GM18858 (cell line): Measurements from ENCODE around the gene CHCHD4.

ENCODE experiments used
- ATAC-seq: cut with Tn5 transposase; IDR thresholded peaks from one replicate; pipeline ENCODE4 v1.9.1; 2021; ENCODE audit not compliant: unreplicated experiment

Gene CHCHD4

DNA sequence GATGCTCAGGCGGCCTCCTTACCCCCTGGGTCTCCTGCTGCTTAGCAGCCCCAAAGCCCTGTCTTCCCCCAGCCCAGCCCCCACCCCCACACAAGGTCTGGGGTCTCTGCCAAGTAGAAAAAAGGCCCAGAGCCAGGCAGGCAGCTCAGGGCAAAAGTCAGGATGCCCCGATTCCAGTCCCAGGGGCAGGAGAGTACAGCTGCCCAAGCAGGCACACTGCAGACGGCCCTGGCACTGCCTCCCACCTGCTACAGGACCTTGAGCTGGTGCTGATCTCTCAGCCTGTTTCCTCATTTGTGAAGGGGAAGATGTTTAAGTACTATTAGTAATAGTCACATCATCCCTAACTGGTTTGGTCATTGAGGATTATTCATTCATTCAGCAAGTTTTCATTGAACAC lies 12.8 kb upstream of the CHCHD4 start:
- ATAC-seq: no peak

DNA sequence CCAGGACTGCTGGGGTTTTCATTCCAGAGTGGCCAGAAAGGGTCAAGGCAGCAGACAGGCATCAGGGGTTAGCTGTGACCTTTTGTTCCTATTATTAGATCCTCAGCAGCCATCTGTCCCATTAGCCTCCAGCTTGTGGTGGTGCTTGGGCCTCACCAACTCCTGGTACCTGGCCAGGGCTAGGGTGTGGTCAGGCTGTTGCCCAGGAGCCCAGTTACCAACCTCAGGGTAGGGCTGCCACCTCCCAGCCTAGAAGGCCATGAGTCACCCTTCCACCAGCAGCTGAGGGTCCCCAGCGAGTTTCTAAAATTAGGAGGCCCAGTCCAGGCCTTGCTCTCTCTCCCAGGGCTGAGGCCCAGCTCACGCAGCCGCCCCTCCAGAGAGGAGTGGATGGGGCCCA lies 12.3 kb upstream of the CHCHD4 start:
- ATAC-seq: no peak

- no peak for ATAC-seq
Measured at GRCh38 chr3:14135581-14135980, 10.9 kb upstream of the CHCHD4 start.

DNA sequence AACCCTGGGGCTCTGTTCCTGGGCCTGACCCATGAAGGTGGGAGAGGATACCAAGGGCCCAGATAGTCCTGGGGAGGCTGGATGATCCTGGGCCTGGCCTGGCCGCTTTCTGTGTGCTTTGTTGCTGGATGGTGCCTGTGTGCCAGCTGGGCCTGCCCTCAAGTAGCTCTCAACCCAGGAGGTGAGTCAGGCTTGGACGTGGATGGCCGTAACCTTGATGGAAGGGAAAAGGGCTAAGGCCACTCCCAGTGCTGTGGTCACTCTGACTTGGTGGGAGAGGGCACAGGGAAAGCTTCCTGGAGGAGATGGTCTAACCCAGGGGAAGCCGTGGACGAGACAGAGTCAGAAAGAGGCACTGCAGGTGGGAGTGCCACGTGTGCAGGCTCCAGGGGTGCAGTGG lies 9.6 kb upstream of the CHCHD4 start:
- ATAC-seq: no peak

GRCh38 chr3:14133876-14134275 lies 9.2 kb upstream of the CHCHD4 start:
- no peak for ATAC-seq

GRCh38 chr3:14133188-14133800 lies 8.6 kb upstream of the CHCHD4 start:
- no peak for ATAC-seq

DNA sequence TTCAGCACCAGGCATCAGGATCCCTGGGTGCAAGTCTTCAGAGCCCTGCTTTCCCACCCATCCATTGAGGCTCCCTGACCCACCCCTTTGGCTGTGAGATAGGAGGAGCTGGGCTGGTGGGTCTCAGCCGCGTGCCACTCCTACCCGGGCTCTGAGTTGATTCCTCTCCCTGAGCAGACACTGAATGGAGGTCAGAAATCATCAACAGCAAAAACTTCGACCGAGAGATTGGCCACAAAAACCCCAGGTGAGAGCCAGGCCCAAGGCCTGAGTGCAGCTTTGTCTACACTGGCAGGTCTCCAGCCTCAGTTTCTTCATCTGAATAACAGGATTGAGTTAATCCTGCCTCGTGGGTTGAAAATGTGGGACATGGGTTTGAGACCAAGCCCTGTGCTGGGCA lies 8.0 kb upstream of the CHCHD4 start:
- no peak for ATAC-seq

DNA sequence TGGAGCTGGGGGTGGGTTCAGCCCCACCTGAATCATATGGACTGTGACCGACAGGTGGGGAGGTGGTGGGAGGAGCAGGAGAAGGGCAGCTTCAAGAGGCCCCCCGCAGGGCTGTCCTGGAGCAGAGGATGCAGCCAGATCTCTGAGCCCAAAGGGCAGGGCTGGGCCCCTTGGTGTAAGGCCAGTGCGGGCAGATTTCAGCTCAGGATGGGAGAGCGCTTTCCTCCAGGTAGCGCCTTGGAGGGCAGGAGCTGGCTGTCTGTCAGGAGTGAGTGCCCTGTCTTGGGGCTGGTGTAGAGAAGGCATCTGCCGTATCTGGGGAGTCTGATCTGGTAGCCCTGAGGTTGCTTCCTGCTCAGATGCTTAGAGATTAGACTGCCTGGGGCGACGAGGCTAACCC lies 7.5 kb upstream of the CHCHD4 start:
- ATAC-seq: no peak

DNA sequence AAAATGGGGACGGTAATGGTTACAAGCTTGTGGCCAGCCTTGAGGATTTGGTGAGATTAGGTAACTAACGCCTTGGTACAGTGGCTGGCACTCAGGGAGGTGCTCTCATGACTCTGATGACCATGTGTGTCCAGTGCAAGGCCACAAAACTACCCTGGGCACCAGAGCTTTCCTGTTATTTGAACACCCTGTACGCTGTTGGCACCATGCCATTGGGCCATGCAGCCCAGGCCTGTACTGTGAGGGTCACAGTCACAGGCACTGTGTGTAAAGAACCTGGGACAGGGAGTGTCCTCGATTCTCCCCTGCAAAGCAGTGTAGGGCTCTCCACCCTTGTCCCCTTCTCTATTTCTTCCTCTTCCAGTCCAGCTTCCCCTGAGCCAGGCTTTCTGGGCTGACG lies 6.5 kb upstream of the CHCHD4 start:
- ATAC-seq: no peak

DNA sequence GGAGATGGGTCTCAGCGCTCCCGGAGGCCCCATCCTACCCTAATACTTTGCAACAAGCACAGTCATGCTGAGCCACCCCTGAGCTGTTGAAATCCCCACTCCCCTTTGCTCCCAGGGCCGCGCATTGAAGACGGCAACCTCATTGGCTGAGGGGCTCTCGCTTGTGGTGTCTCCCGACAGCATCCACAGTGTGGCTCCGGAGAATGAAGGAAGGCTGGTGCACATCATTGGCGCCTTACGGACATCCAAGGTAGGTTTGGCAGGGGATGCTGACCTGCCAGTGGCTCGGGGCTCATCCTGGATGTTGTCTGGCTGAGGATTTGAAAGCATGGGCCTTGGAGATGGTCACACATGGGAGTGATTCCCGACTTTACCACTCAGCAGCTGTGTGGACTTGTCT lies 6.0 kb upstream of the CHCHD4 start:
- ATAC-seq: no peak

- no peak for ATAC-seq
Measured at GRCh38 chr3:14130230-14130629, 5.6 kb upstream of the CHCHD4 start.

DNA sequence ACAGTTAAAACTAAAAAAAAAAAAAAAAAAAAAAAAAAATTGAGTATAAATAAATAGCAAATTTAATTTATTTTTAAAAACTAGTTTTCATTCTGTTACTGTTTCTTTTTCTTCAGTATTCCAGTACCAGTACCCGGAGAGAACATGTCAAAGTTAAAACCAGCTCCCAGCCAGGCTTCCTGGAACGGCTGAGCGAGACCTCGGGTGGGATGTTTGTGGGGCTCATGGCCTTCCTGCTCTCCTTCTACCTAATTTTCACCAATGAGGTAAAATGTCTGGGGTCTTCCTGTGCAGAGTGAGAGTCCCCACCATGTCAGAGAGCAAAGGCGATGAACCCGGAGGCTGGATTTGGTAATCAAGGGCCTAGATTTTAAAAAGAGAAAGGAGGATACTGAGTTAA lies 4.6 kb upstream of the CHCHD4 start:
- ATAC-seq: no peak

DNA sequence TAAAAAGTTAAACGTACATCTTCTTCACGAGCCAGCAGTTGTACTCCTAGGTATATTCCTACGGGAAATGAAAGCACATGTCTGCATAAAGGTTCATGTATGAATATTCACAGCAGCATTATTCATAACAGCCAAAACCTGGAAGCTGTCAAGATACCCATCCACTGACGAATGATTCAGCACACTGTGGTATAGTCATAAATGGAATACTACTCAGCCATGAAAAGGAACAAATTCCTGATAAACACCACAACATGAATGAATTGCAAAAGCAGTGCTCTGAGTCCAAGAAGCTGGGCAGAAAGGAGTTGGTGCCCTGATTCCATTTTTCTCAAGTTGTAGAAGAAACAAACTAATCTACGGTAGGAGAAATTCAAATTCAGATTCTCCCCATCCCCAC lies 4.1 kb upstream of the CHCHD4 start:
- no peak for ATAC-seq

- ATAC-seq: no peak
Measured at GRCh38 chr3:14127516-14128161, 3.0 kb upstream of the CHCHD4 start.

DNA sequence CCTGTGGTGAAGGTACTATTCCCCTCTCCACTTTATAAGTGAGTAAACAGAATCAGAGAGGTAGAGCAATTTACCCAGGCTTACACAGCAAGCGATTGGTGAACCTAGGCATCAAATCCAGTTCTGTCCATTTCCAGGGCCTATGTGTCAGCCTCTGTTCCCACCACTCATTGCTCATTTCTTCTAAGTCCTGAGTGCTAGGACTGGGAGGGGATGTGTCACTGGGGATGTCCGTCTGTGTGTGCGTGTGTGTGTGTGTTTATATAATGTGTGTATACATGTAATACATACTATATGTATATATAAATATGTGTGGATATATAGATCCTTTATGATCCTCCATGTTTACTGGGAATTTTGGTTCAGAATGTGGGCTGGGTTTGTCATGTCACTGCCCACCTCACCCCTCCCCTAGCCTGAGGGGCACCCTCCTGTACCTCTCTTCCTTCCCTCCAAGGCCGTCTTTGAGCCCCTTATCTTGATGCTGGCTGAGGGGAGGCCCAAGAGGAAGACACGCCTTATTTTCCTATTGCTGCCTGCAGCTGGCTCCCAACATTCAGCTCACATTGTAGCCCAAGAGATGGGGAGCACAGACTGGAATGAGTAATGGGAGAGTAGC lies 2.3 kb upstream of the CHCHD4 start:
- ATAC-seq: no peak

GRCh38 chr3:14126017-14126886 lies 1.6 kb upstream of the CHCHD4 start:
- no peak for ATAC-seq

- ATAC-seq: peak; percentile 11
Measured at GRCh38 chr3:14125193-14126016, 735 bp upstream of the CHCHD4 start.

DNA sequence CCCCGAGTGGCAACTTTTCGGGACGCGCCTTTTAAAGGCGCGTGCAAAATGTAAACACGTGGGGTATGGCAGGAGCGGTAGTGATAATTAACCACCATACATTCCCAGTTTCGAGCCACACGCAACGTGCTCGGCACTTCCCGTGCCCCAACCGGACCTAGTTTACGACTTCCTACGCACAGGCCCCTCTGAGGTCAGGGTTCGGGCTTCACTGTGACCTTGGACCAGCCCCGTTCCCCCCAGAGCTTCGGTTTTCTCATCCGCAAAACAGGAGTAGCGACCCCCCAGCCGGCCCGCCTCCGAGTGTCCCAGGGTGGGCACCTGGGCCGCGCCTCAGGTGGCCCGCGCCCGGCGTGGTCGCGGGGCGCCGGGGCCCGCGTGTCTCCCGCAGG lies 451 bp downstream of the CHCHD4 start:
- ATAC-seq: peak; percentile 24

GRCh38 chr3:14123308-14124222 lies 1.1 kb downstream of the CHCHD4 start:
- no peak for ATAC-seq

DNA sequence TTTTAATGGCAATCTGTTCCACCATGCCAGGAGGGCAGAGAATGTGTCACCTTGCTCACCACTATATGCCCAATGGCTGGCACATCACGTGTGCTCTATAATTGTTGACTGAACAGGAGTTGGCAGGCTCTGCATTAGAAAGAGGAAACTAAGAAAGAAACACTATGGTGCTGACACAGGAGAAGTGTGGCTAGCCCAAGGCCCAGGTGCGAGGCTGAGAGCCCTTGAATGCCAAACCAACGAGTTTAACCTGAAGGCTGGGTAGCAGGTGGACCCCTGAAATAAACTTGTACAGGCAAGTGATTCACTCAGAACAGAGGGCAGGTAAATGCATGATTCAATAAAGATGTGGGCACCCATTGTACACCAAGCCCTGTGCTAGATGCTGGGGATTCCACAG lies 2.4 kb downstream of the CHCHD4 start:
- ATAC-seq: no peak
